GM19455 (cell line): Measurements from ENCODE around the gene CCDC3.

Experiments used
- ATAC-seq: cut with Tn5 transposase; IDR thresholded peaks from one replicate; pipeline ENCODE4 v1.9.1; 2021; ENCODE audit not compliant: unreplicated experiment

The CCDC3 gene

DNA sequence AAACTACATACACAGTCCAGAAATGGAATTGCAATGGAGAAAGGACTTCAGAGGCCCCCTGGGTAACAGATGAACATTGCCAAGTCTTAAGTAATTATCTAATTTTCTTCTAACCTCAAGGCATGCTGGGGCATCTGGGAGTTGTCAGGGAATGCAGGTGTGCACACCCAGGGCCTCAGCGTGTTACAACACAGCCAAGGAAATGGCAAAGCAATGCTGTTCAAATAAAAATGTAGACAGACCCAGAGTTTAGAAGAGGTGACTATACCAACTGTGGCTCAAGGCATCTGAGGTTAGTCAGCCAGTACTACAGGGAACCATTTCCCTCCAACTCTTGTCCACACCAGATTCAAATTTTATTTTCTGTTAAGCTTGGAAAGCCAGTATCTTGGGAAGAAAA lies 73.6 kb downstream of the CCDC3 start:
- no peak for ATAC-seq

- ATAC-seq: no peak
Measured at GRCh38 chr10:12925845-12926244, 75.7 kb downstream of the CCDC3 start.

DNA sequence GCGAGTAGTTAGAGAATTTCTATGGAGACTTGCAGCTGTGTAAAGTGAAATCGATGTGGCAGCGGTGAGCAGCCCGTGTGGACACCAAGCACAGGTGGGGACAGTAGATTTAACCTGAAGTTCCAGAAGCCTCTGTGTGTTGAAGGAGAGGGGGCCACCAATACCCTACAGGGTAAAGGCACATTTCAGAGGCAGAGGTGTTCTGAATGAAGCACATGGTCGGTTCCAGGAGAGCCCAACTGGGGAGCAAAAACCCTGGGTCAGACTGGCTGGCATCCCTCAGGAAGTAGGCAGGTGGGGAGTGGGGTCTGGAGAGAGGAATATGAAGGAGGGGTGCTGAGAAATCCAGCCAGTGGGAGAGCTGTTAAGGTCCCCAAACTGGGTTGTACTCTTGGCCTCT lies 76.6 kb downstream of the CCDC3 start:
- no peak for ATAC-seq

DNA sequence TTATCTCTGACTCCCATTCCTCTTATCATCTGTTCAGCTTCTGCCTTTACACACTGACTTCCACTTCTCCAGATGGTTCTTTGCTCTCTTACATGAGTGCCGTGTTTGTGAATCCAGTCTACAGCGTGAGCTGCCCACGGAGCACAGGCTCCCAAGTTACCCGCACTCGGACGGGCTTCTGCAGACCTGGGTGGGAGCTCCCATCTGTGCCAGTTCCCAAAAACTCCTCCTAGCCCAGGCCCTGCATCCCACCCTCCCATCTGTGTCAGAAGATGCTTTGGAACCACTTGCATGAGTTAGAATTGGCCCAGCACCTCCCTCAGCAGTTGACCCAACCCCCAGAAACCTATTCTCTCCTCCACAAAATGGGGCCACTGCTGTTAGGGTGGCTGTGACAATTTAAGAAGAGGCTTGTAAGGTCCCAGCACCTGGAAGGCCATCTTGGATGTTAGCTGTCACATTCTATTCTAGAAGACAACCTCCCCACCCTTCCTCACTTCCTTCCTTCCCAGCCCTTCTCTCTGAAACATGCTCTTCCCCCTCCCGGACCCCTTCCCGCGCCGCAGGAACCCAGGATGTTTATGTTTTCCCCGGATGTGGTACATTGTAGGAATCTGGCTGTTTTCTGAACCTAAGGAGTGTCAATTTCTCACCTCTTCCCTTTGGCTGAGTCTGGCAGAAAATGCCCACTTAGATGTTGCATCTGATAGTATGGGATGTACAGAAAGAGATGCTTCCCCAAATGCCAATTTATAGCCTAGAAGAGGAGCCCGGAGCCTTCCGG lies 79.2 kb downstream of the CCDC3 start:
- ATAC-seq: no peak

DNA sequence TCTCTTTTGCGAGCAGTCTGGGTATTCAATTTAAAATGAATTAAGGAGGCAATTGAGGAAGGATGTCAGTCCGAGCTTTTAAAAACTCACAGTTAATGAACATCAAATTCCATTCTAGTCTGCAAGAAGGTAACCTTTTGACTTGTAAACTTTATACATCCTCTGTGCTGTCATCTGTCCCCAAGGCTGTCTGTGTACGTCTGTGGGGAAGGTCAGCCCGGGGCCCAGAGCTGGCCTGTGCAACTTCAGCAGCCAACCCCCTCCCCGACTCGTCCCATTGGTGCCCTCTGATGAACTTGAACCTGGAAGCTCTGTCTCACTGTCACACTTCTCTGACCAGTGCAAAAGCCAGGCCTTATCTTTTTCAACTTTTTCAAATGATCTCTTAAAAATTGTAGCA lies 80.3 kb downstream of the CCDC3 start:
- no peak for ATAC-seq

GRCh38 chr10:12919574-12919973 lies 81.9 kb downstream of the CCDC3 start:
- ATAC-seq: no peak

DNA sequence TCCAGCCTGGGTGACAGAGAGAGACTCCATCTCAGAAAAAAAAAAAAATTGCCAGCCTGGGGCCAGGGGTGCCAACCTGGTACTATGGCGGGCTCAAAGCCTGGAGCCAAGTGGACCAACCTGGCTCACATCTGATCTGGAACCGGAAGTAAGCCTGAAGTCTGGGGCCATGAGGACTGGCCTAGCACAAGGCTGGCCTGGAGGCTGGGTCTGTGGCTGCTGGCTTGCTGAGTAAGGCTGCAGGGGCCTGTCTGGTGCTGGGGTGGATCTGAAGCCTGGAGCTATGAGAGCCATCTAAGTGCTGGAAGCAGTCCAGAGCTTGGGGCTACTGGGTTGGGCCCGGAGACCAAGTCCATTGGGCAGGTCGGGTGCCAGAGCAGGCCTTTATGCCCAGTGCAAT lies 84.9 kb downstream of the CCDC3 start:
- no peak for ATAC-seq

DNA sequence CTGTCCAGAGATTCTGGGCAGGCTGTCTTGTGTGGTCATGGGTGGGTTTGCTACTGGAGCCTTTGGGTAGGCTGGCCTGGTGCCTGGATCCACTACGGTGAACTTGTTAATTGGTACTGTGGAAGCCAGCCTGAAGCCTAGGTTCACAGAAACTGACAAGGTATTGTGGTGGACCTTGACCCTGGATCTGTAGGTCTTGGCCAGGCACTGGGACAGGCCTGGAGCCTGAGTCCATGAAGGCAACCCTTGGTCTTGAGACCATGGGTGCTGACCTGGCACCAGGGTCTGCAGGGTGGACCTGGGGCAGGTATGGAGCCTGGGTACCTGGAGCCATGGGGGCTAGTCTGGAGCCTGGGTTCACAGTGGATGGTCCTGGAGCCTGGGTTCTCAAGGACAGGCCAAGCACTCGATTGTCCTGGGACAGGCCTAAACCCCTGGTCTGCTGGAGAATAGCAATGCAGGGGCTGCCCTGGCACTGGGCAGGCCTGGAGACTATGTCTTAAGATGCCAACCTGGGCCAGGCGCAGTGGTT lies 85.8 kb downstream of the CCDC3 start:
- no peak for ATAC-seq

- ATAC-seq: no peak
Measured at GRCh38 chr10:12914111-12914510, 87.4 kb downstream of the CCDC3 start.

GRCh38 chr10:12911795-12912194 lies 89.7 kb downstream of the CCDC3 start:
- no peak for ATAC-seq

GRCh38 chr10:12910835-12911234 lies 90.7 kb downstream of the CCDC3 start:
- no peak for ATAC-seq

DNA sequence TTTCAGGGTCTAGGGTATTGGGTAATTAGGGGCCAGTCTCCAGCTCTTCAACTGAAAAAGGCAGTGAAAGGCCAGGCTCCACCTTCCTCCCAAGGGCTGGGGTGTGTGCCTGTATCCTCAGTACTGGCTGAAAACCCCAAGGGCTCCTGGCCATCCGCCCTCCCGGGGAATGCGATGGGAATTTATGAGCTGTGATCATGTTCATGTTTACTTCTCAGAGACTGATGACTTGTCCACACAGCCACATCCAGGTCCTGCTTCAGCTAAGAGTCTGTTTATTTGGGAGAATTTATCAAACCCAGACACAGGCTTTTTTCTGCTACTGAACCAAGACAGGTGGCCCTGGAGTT lies 91.7 kb downstream of the CCDC3 start:
- no peak for ATAC-seq

GRCh38 chr10:12909182-12909835 lies 92.2 kb downstream of the CCDC3 start:
- ATAC-seq: no peak

DNA sequence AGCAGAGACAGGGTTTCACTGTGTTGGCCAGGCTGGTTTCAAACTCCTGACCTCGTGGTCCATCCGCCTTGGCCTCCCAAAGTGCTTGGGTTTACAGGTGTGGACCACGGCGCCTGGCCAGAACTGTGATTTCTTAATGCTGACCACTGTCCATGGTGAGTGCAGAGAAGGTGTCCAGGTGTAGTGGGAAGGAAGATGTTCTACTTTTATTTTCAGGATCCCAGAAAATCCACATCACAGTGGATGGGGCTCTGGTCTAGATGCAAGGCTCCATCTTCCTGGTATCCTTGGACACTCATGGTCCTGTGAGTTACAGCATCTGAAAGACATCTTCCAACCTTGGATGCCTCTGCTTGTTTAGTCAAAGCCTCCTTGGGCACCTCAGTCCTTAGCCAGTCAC lies 92.7 kb downstream of the CCDC3 start:
- ATAC-seq: no peak

GRCh38 chr10:12907656-12908055 lies 93.9 kb downstream of the CCDC3 start:
- ATAC-seq: no peak

- no peak for ATAC-seq
Measured at GRCh38 chr10:12906051-12906541, 95.4 kb downstream of the CCDC3 start.

DNA sequence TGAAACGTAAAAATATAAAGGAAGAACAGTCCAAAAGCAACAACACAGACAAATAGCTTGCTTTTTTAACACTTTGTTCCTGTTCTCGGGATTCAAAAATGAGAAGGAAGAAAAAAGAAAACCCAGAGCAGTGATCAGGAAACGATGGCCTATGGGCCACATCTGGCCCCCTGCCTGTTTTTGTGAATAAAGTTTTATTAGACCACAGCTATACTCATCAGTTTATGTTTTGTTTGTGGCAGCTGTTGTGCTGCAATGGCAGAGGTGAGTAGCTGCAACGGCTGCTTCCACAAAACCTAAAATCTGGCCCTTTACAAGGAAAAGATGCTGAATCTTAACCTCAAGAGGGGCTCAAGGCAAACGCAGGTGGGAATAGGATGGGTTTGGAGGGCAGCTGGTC lies 96.4 kb downstream of the CCDC3 start:
- no peak for ATAC-seq

DNA sequence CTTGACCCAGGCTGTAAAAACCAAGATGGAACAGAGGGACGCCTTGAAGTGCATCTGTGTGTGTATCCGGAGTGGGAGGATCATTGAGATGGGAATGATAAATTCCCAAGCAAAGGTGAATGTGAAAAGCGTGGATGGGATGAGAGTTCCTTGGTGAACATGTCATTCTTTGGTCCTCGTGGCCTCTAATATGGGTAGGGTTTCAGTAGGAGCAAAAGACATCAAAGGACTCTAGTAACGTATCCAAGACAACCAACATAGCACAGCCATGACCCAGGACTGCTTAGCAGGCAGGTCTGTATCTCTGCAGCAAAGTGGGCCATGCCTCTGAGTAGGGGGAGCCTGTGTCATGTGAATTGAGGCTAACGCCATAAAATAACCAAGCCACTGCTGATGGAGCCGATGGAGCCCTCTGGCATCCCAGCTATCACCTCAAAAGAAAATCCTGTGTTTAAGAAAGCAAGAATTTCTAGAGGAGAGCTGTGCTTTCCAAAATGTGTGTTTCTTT lies 98.6 kb downstream of the CCDC3 start:
- ATAC-seq: no peak

- no peak for ATAC-seq
Measured at GRCh38 chr10:12902135-12902572, 99.4 kb downstream of the CCDC3 start.

DNA sequence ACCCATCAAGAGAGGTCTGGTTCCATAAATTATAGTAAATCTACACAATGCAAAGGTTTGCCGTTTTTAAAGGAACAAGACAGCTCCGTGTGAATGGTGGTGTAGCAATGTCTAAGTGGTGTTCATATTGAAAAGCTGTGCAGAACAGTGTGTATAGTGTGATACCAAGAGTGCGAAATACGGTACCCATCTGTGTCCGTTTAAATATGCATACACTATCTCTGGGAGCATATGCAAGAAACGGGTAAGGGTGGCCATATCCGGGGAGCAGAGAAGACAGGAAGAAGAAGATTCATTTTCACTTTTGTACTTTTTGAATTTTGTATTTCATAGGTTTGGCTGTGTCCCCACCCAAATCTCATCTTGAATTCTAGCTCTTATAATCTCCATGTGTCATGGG lies 102.0 kb downstream of the CCDC3 start:
- no peak for ATAC-seq

GRCh38 chr10:12898271-12898670 lies 103.2 kb downstream of the CCDC3 start:
- ATAC-seq: no peak

GRCh38 chr10:12897278-12897677 lies 104.2 kb downstream of the CCDC3 start:
- no peak for ATAC-seq
